H1 (cell line): ENCODE results near the gene CYP3A7. TPM values are rescaled to one million over a fixed set of nuclear protein-coding genes. Genes with fewer than 3 reads are reported as not detected.

Experiments used
- CTCF ChIA-PET: fragments of 300-600 bp; sonication (Branson Sonifier 250); formaldehyde crosslinking; loops from one replicate; lab custom pipeline; 2021; ENCODE audit not compliant: partially characterized antibody; lab: Charles Lee
- POLR2A ChIA-PET: fragments of 300-600 bp; sonication (Branson Sonifier 250); formaldehyde crosslinking; loops from one replicate; lab custom pipeline; 2021; ENCODE audit warnings: inconsistent platforms; ENCODE audit not compliant: partially characterized antibody; lab: Charles Lee
- DNase-seq, 2 experiments: peaks; one replicate each; pipeline versions ENCODE4 v3.0.0 to v3.0.0-alpha.2; 2010 to 2022; ENCODE audit warnings: low spot score in 2 of 2, low read depth in 1 of 2, mixed read lengths in 1 of 2
- FAIRE-seq: peaks from 2 replicates; lab custom pipeline; 2011; peaks lifted over from hg19 to GRCh38; lab: Jason Lieb, UNC
- H2AFZ ChIP-seq: 2 replicates; pipeline ENCODE4 v1.8.1; 2012; ENCODE audit warnings: low read length, inconsistent platforms
- H2AK5ac ChIP-seq: 2 replicates; pipeline ENCODE4 v1.6.1; 2013; ENCODE audit warnings: low read depth, low read length
- H2BK120ac ChIP-seq: replicated peaks from 2 replicates; pipeline ENCODE3; 2013; ENCODE audit warnings: low read depth, low read length, inconsistent platforms
- H2BK12ac ChIP-seq: 2 replicates; pipeline ENCODE4 v1.6.1; 2013; ENCODE audit warnings: low read depth, low read length
- H2BK15ac ChIP-seq: 2 replicates; pipeline ENCODE4 v1.6.1; 2013; ENCODE audit warnings: low read length
- H2BK20ac ChIP-seq: 2 replicates; pipeline ENCODE4 v1.6.1; 2013; ENCODE audit warnings: low read length
- H2BK5ac ChIP-seq: 2 replicates; pipeline ENCODE4 v1.6.1; 2013; ENCODE audit warnings: low read depth, low read length
- H3K14ac ChIP-seq: 2 replicates; pipeline ENCODE4 v1.6.1; 2013; ENCODE audit warnings: inconsistent platforms; ENCODE audit not compliant: insufficient read length
- H3K18ac ChIP-seq: 2 replicates; pipeline ENCODE4 v1.6.1; 2013; ENCODE audit warnings: low read length; ENCODE audit errors: extremely low read depth
- H3K23ac ChIP-seq: 2 replicates; pipeline ENCODE4 v1.6.1; 2013; ENCODE audit warnings: inconsistent platforms; ENCODE audit not compliant: insufficient read length
- H3K23me2 ChIP-seq: 2 replicates; pipeline ENCODE4 v1.6.1; 2013; ENCODE audit warnings: low read depth, low read length
- H3K27ac ChIP-seq: 2 replicates; pipeline ENCODE4 v1.6.1; 2011; ENCODE audit warnings: low read depth, low read length, inconsistent platforms
- H3K27me3 ChIP-seq, 4 experiments: replicated peaks in 1 of 4; 1 replicate in 1 of 4; 2 replicates in 3 of 4; pipeline versions ENCODE4 v1.6.1 to v1.8.1; 2011 to 2013; ENCODE audit warnings: low read length in 3 of 4, mild to moderate bottlenecking in 3 of 4, inconsistent platforms in 2 of 4, mixed read lengths in 2 of 4, moderate library complexity in 1 of 4; ENCODE audit not compliant: control insufficient read depth in 3 of 4, insufficient read depth in 3 of 4; ENCODE audit errors: extremely low read depth in 1 of 4
- H3K36me3 ChIP-seq, 4 experiments: 2 replicates each; pipeline versions ENCODE4 v1.6.1 to v1.8.1; 2011 to 2013; ENCODE audit warnings: mild to moderate bottlenecking in 4 of 4, low read length in 3 of 4, moderate library complexity in 2 of 4, control low read depth in 1 of 4, inconsistent platforms in 1 of 4; ENCODE audit not compliant: insufficient read depth in 4 of 4, control insufficient read depth in 2 of 4
- H3K4ac ChIP-seq: replicated peaks from 2 replicates; pipeline ENCODE3; 2013; ENCODE audit warnings: low read length, low read depth, mixed read lengths, inconsistent platforms; ENCODE audit not compliant: insufficient read length
- H3K4me1 ChIP-seq, 4 experiments: replicated peaks in 1 of 4; 1 replicate in 1 of 4; 2 replicates in 3 of 4; pipeline versions ENCODE4 v1.6.1 to v1.8.1; 2011 to 2013; ENCODE audit warnings: low read length in 3 of 4, inconsistent platforms in 2 of 4, mixed read lengths in 1 of 4; ENCODE audit not compliant: insufficient read depth in 4 of 4, control insufficient read depth in 3 of 4
- H3K4me2 ChIP-seq, 2 experiments: 2 replicates each; pipeline versions ENCODE4 v1.6.1 to v1.8.1; 2011 to 2013; ENCODE audit warnings: low read depth in 2 of 2, low read length in 2 of 2, control low read depth in 1 of 2, inconsistent platforms in 1 of 2, mild to moderate bottlenecking in 1 of 2; ENCODE audit not compliant: insufficient read depth in 1 of 2
- H3K4me3 ChIP-seq, 4 experiments: fragments of 200-600, 300-600 bp in 1 of 4; sonication (generic), shearing (Covaris generic), sonication (Bioruptor Twin) in 1 of 4; 2 replicates each; pipeline versions ENCODE4 v1.5.1 to v1.8.1; 2011 to 2016; ENCODE audit warnings: low read length in 4 of 4, low read depth in 3 of 4, control low read depth in 2 of 4, inconsistent platforms in 2 of 4, mild to moderate bottlenecking in 2 of 4, mixed read lengths in 1 of 4, moderate library complexity in 1 of 4; ENCODE audit not compliant: insufficient read depth in 2 of 4; ENCODE audit errors: extremely low read depth in 1 of 4
- H3K56ac ChIP-seq: replicated peaks from 2 replicates; pipeline ENCODE3; 2013; ENCODE audit warnings: low read depth, mild to moderate bottlenecking, mixed read lengths, low read length, inconsistent platforms; ENCODE audit not compliant: insufficient read length
- H3K79me1 ChIP-seq: 2 replicates; pipeline ENCODE4 v1.6.1; 2013; ENCODE audit warnings: low read depth, low read length, control low read depth
- H3K79me2 ChIP-seq, 2 experiments: 2 replicates each; pipeline versions ENCODE4 v1.6.1 to v1.8.1; 2012 to 2013; ENCODE audit warnings: low read length in 2 of 2, mild to moderate bottlenecking in 2 of 2, inconsistent platforms in 1 of 2; ENCODE audit not compliant: insufficient read depth in 2 of 2, control insufficient read depth in 1 of 2
- H3K9ac ChIP-seq, 4 experiments: replicated peaks in 1 of 4; 1 replicate in 1 of 4; 2 replicates in 3 of 4; pipeline versions ENCODE4 v1.6.1 to v1.8.1; 2011 to 2013; ENCODE audit warnings: low read depth in 3 of 4, low read length in 3 of 4, control low read depth in 2 of 4, mild to moderate bottlenecking in 2 of 4, moderate library complexity in 2 of 4, inconsistent platforms in 1 of 4; ENCODE audit errors: extremely low read depth in 1 of 4
- H3K9me3 ChIP-seq, 2 experiments: 2 replicates each; pipeline versions ENCODE4 v1.6.1 to v1.8.1; 2012 to 2013; ENCODE audit warnings: mild to moderate bottlenecking in 2 of 2, moderate library complexity in 2 of 2, control low read depth in 1 of 2, inconsistent platforms in 1 of 2, low read depth in 1 of 2, low read length in 1 of 2, mixed read lengths in 1 of 2; ENCODE audit not compliant: insufficient read depth in 2 of 2
- H4K20me1 ChIP-seq, 2 experiments: replicated peaks in 1 of 2; 2 replicates each; pipeline versions ENCODE3 to v1.8.1; 2011 to 2013; ENCODE audit warnings: inconsistent platforms in 2 of 2, low read length in 2 of 2, mild to moderate bottlenecking in 1 of 2; ENCODE audit not compliant: insufficient read depth in 2 of 2, control insufficient read depth in 1 of 2
- H4K5ac ChIP-seq: 2 replicates; pipeline ENCODE4 v1.6.1; 2013; ENCODE audit warnings: low read length, low read depth, mixed read lengths, inconsistent platforms; ENCODE audit not compliant: insufficient read length
- H4K8ac ChIP-seq: 2 replicates; pipeline ENCODE4 v1.8.0; 2013; ENCODE audit warnings: mild to moderate bottlenecking, moderate library complexity, low read length, inconsistent platforms; ENCODE audit not compliant: insufficient read depth; ENCODE audit errors: extremely low read depth
- H4K91ac ChIP-seq: replicated peaks from 2 replicates; pipeline ENCODE3; 2013; ENCODE audit warnings: low read length, mixed read lengths, inconsistent platforms; ENCODE audit not compliant: insufficient read length
- ATF3 ChIP-seq: IDR thresholded peaks from 2 replicates; pipeline ENCODE4 v1.6.1; 2011; ENCODE audit warnings: low read depth, mild to moderate bottlenecking, low read length; ENCODE audit not compliant: insufficient read depth
- BACH1 ChIP-seq: IDR thresholded peaks from 2 replicates; pipeline ENCODE4 v1.6.1; 2012; ENCODE audit warnings: low read length, improper control_type of control experiment
- CHD2 ChIP-seq: IDR thresholded peaks from 2 replicates; pipeline ENCODE4 v1.6.1; 2012; ENCODE audit warnings: low read length, improper control_type of control experiment
- KDM5A ChIP-seq: fragments of 200-600 bp; IDR thresholded peaks from 2 replicates; pipeline ENCODE4 v1.7.1; 2012; ENCODE audit warnings: mild to moderate bottlenecking, low read length, inconsistent platforms, mixed read lengths
- TAF1 ChIP-seq: IDR thresholded peaks from 2 replicates; pipeline ENCODE4 v1.6.1; 2011; ENCODE audit warnings: mild to moderate bottlenecking, low read depth, low read length
- TBP ChIP-seq: IDR thresholded peaks from 2 replicates; pipeline ENCODE4 v1.6.1; 2011; ENCODE audit warnings: low read depth, low read length, improper control_type of control experiment
- WGBS, 2 experiments: shearing (Covaris generic) in 1 of 2; methylation state at CpG; one replicate each; pipeline versions ENCODE4 v1.1.6 to v1.1.7; 2013 to 2015; ENCODE audit warnings: low lambda C conversion rate in 2 of 2, mixed read lengths in 2 of 2, inconsistent platforms in 1 of 2, low coverage in 1 of 2, missing lambda C conversion rate in 1 of 2; ENCODE audit not compliant: insufficient replicate concordance in 2 of 2, insufficient coverage in 1 of 2, insufficient read length in 1 of 2; ENCODE audit errors: extremely low coverage in 1 of 2, missing lambda C conversion rate in 1 of 2; 5-methylcytosine and 5-hydroxymethylcytosine counted together
- polyA plus RNA-seq, 7 experiments: library from polyadenylated mRNA; depleted of rRNA in 3 of 7; stranded (reverse) in 5 of 7; unstranded in 2 of 7; fragments of >200 nt in 5 of 7; fragments of 200-250 nt in 2 of 7; gene quantifications; 1 replicate in 5 of 7; 2 replicates in 1 of 7; 4 replicates in 1 of 7; pipeline versions ENCODE4 v1.2.1 to v1.2.3, GENCODE V29; 2011 to 2013; ENCODE audit warnings: missing spikeins in 2 of 7, mixed read lengths in 2 of 7
- total RNA-seq: library from RNA; stranded (reverse); fragmentation: NEBNext Ultra II Directional; extraction: Animal tissue kit (Norgen Biotek cat#: 25700); gene quantifications from 2 replicates; pipeline ENCODE4 v1.2.1, GENCODE V29; 2021

CYP3A7 gene
- total and polyA plus RNA-seq, 2 of the 8 experiments (the other 6 are each of a cell fraction or from before 2014, with no cell fraction given) = not detected

- H2AFZ ChIP-seq = no peak overlapping the region
- FAIRE-seq (no peak), DNase-seq (no peak)
- no peak overlapping the region for H4K91ac ChIP-seq
- no peak overlapping the region for H2AK5ac ChIP-seq
- H3K9ac ChIP-seq = no peak overlapping the region
- H3K23me2 ChIP-seq = no peaks in the 10 kb centered on the region
- no peaks in the 10 kb centered on the region for H3K27me3 ChIP-seq
- no peak overlapping the region for H3K18ac ChIP-seq
- H3K4ac ChIP-seq = no peak overlapping the region
- H3K4me2 ChIP-seq = no peak overlapping the region
- no peaks in the 10 kb centered on the region for H4K20me1 ChIP-seq
- H4K5ac ChIP-seq = no peak overlapping the region
- H2BK15ac ChIP-seq = no peak overlapping the region
- no peak overlapping the region for H4K8ac ChIP-seq
- H2BK20ac ChIP-seq = no peak overlapping the region
- no peaks in the 10 kb centered on the region for H3K79me2 ChIP-seq
- ChIA-PET CTCF (interaction anchor here (1.2 kb wide), 1 partner anchor 19 kb away, joined by 3 read pairs; no protein-coding TSS in a partner anchor), POLR2A (interaction anchor here (1.3 kb wide), 1 partner anchor 10 kb away, joined by 4 read pairs; no protein-coding TSS in a partner anchor)
- H3K14ac ChIP-seq = no peak overlapping the region
- H3K79me1 ChIP-seq = no peaks in the 10 kb centered on the region
- H3K36me3 ChIP-seq = no peaks in the 10 kb centered on the region
- WGBS, 2 experiments = 93% methylated on average over 2 of the region's 2 CpGs; no CpG with 5 or more reads in 1 of the 2 experiments
- H3K4me1 ChIP-seq = peaks cover 0 to 7% (median 2%) of the 10 kb centered on the region in 4 experiments; a peak in 3 of 7 replicates
- H3K56ac ChIP-seq = no peak overlapping the region
- no peaks in the 10 kb centered on the region for H3K9me3 ChIP-seq
- H3K4me3 ChIP-seq = no peak overlapping the region
- no peak overlapping the region for H2BK5ac ChIP-seq
- H2BK12ac ChIP-seq = no peak overlapping the region
- TF ChIP-seq TAF1 (no peak), BACH1 (no peak), KDM5A (no peak), TBP (no peak), CHD2 (no peak), ATF3 (no peak)
- no peak overlapping the region for H3K27ac ChIP-seq
- H3K23ac ChIP-seq = no peak overlapping the region
- no peak overlapping the region for H2BK120ac ChIP-seq
Observed at GRCh38 chr7:99741441-99741795, 6.4 kb upstream of the CYP3A7 start.
